ENCODE results near the gene NT5M.

NT5M gene

GRCh38 chr17:17347956-17348871, 45.0 kb downstream of the NT5M start:
- Histone ChIP-seq H3K27me3 (ENCODE audit: control insufficient read depth, insufficient read depth, low read length) (no peaks in the 10 kb centered on the region), H3K27ac (ENCODE audit: low read depth, low read length) (no peak overlapping the region), H3K36me3 (ENCODE audit: control insufficient read depth, insufficient read depth, low read length) (no peaks in the 10 kb centered on the region), H3K4me3 (ENCODE audit: low read length) (no peak overlapping the region), H3K9ac (ENCODE audit: low read length) (no peak overlapping the region), H3K4me1 (ENCODE audit: control insufficient read depth, insufficient read depth, low read length) (no peaks in the 10 kb centered on the region)

GRCh38 chr17:17348872-17349723, 45.9 kb downstream of the NT5M start:
- Histone ChIP-seq H3K4me1 (ENCODE audit: control insufficient read depth, insufficient read depth, low read length) (no peaks in the 10 kb centered on the region), H3K27me3 (ENCODE audit: control insufficient read depth, insufficient read depth, low read length) (no peaks in the 10 kb centered on the region), H3K36me3 (ENCODE audit: control insufficient read depth, insufficient read depth, low read length) (no peaks in the 10 kb centered on the region), H3K4me3 (ENCODE audit: low read length) (no peak overlapping the region), H3K9ac (ENCODE audit: low read length) (no peak overlapping the region), H3K27ac (ENCODE audit: low read depth, low read length) (no peak overlapping the region)

- Histone ChIP-seq H3K27ac (ENCODE audit: low read depth, low read length) (no peak overlapping the region), H3K4me3 (ENCODE audit: low read length) (no peak overlapping the region), H3K36me3 (ENCODE audit: control insufficient read depth, insufficient read depth, low read length) (no peaks in the 10 kb centered on the region), H3K4me1 (ENCODE audit: control insufficient read depth, insufficient read depth, low read length) (no peaks in the 10 kb centered on the region), H3K9ac (ENCODE audit: low read length) (no peak overlapping the region), H3K27me3 (ENCODE audit: control insufficient read depth, insufficient read depth, low read length) (no peaks in the 10 kb centered on the region)
Observed at GRCh38 chr17:17349724-17350106, 46.5 kb downstream of the NT5M start.

- H3K4me1 ChIP-seq (ENCODE audit: control insufficient read depth, insufficient read depth, low read length): no peaks in the 10 kb centered on the region
- H3K27me3 ChIP-seq (ENCODE audit: control insufficient read depth, insufficient read depth, low read length): no peaks in the 10 kb centered on the region
- no peak overlapping the region for H3K27ac ChIP-seq (ENCODE audit: low read depth, low read length)
- H3K4me3 ChIP-seq (ENCODE audit: low read length): no peak overlapping the region
- H3K36me3 ChIP-seq (ENCODE audit: control insufficient read depth, insufficient read depth, low read length): no peaks in the 10 kb centered on the region
- no peak overlapping the region for H3K9ac ChIP-seq (ENCODE audit: low read length)
Observed at GRCh38 chr17:17350491-17351355, 47.5 kb downstream of the NT5M start.

- Histone ChIP-seq H3K4me1 (ENCODE audit: control insufficient read depth, insufficient read depth, low read length) (no peaks in the 10 kb centered on the region), H3K27ac (ENCODE audit: low read depth, low read length) (no peak overlapping the region), H3K27me3 (ENCODE audit: control insufficient read depth, insufficient read depth, low read length) (no peaks in the 10 kb centered on the region), H3K36me3 (ENCODE audit: control insufficient read depth, insufficient read depth, low read length) (no peaks in the 10 kb centered on the region), H3K4me3 (ENCODE audit: low read length) (no peak overlapping the region), H3K9ac (ENCODE audit: low read length) (no peak overlapping the region)
Observed at GRCh38 chr17:17351356-17351891, 48.3 kb downstream of the NT5M start.

- Histone ChIP-seq H3K4me1 (ENCODE audit: control insufficient read depth, insufficient read depth, low read length) (no peaks in the 10 kb centered on the region), H3K27ac (ENCODE audit: low read depth, low read length) (no peak overlapping the region), H3K36me3 (ENCODE audit: control insufficient read depth, insufficient read depth, low read length) (no peaks in the 10 kb centered on the region), H3K9ac (ENCODE audit: low read length) (no peak overlapping the region), H3K27me3 (ENCODE audit: control insufficient read depth, insufficient read depth, low read length) (no peaks in the 10 kb centered on the region), H3K4me3 (ENCODE audit: low read length) (no peak overlapping the region)
Observed at GRCh38 chr17:17351901-17352781, 49.0 kb downstream of the NT5M start.

GRCh38 chr17:17352836-17353624, 49.9 kb downstream of the NT5M start:
- no peaks in the 10 kb centered on the region for H3K4me1 ChIP-seq (ENCODE audit: control insufficient read depth, insufficient read depth, low read length)
- H3K27me3 ChIP-seq (ENCODE audit: control insufficient read depth, insufficient read depth, low read length): peaks cover under 1% of the 10 kb centered on the region
- no peak overlapping the region for H3K9ac ChIP-seq (ENCODE audit: low read length)
- no peaks in the 10 kb centered on the region for H3K36me3 ChIP-seq (ENCODE audit: control insufficient read depth, insufficient read depth, low read length)
- no peak overlapping the region for H3K4me3 ChIP-seq (ENCODE audit: low read length)
- H3K27ac ChIP-seq (ENCODE audit: low read depth, low read length): no peak overlapping the region

- Histone ChIP-seq H3K36me3 (ENCODE audit: control insufficient read depth, insufficient read depth, low read length) (no peaks in the 10 kb centered on the region), H3K9ac (ENCODE audit: low read length) (no peak overlapping the region), H3K4me1 (ENCODE audit: control insufficient read depth, insufficient read depth, low read length) (no peaks in the 10 kb centered on the region), H3K27me3 (ENCODE audit: control insufficient read depth, insufficient read depth, low read length) (peaks cover 3% of the 10 kb centered on the region), H3K4me3 (ENCODE audit: low read length) (no peak overlapping the region), H3K27ac (ENCODE audit: low read depth, low read length) (no peak overlapping the region)
Observed at GRCh38 chr17:17353625-17354484, 50.7 kb downstream of the NT5M start.

- H3K36me3 ChIP-seq (ENCODE audit: control insufficient read depth, insufficient read depth, low read length): no peaks in the 10 kb centered on the region
- H3K9ac ChIP-seq (ENCODE audit: low read length): no peak overlapping the region
- H3K4me1 ChIP-seq (ENCODE audit: control insufficient read depth, insufficient read depth, low read length): no peaks in the 10 kb centered on the region
- H3K4me3 ChIP-seq (ENCODE audit: low read length): no peak overlapping the region
- H3K27ac ChIP-seq (ENCODE audit: low read depth, low read length): no peak overlapping the region
- H3K27me3 ChIP-seq (ENCODE audit: control insufficient read depth, insufficient read depth, low read length): peaks cover 3% of the 10 kb centered on the region
Observed at GRCh38 chr17:17354560-17355349, 51.6 kb downstream of the NT5M start.

All from rectal smooth muscle tissue (tissue), 1 donor.